Measurements from ENCODE around the gene SLC45A1.
"Not testable (repeated sequence)": the region's sequence is repeated elsewhere in the genome, so short reads cannot be mapped to it uniquely, and the experiment has no call there.

The SLC45A1 gene

GRCh38 chr1:8371372-8371991 lies 53.6 kb downstream of the SLC45A1 start:
- no peak for DNase-seq

DNA sequence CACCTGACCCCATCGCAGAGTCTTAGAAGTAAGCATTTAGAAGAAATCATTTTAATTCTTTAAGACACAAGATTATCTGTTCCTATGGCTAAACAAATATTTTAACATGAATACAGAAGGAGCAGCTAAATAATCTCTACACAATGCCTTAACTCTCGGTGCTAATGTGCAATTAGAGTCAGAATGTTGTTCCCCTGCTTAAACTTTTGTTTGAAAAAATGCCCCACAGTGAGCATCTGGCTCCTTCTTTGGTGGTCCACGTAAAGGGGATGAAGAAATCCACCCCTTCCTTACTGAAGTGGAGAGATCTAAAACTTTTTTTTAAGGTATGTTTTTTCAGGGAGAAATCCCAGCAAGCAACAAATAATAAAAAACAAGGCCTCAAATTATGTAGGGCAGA lies 55.2 kb downstream of the SLC45A1 start:
- no peak for DNase-seq

DNA sequence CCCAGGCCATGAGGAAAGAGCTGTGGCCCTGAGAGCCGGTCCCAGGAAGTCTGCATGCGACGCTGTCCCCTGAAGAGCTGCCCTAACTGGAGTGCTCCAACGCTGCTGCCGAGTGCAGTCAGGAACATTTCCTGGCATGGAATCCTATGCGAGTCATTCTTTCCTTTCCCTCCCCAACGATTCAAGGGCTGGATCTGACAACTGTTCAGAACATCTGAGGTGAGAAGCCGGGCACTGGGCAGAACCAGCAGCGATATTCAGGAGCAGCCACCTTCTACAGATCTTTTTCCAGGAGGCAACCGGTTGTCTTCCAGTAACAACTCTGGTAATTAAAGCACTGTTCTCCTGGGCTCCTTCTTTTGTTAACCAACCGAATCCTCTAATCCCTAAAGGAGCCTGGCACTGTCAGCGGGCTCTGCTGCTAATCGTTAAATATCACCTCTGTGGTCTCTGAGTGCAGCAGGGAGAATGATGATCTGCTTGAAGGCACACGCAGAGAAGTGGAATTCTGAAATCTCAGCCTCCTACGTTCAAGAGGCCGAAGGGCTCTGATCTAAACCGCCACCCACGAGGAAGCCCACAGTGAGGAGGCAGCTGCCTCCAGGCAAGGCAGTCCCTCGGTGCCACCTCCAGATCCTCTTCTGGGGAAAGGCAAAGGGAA lies 55.8 kb downstream of the SLC45A1 start:
- no peak for DNase-seq

DNA sequence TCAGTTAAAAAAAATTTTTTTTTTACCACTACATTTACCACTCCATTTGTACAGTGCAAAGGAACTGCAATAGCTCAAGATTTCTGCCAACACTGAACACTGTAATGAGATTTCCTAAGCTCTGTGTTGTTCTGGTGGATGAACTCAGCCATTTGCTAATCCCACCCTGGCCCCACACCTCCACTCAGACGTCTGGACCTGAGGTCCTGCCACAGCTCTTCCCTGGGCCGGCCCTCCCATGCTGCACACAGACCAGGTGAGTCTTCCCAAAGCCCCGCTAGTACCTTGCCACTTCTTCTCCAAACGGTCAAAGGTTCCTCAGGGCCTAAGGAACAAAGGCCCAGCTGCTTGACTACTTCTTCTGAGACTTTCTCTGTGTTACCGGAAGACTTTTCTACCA lies 56.4 kb downstream of the SLC45A1 start:
- no peak for DNase-seq

DNA sequence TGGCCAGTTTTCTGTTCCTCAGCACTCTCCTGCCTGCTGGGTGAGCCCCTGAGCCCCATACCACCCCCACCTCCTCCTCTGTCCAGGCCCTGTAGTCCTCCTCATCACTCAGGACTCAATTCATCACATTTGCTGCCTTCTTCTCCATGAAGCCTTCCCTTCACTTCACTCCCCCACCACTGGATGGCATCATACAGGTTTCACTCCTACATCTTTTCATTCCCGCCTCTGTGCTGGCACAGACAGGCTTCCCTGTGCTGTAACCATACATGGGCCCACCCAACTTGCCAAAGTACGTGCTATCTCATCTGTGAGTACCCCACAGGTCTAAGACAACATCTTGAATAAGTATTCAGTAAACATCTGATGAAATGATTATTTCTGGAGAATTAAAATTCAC lies 56.9 kb downstream of the SLC45A1 start:
- DNase-seq = no peak

DNA sequence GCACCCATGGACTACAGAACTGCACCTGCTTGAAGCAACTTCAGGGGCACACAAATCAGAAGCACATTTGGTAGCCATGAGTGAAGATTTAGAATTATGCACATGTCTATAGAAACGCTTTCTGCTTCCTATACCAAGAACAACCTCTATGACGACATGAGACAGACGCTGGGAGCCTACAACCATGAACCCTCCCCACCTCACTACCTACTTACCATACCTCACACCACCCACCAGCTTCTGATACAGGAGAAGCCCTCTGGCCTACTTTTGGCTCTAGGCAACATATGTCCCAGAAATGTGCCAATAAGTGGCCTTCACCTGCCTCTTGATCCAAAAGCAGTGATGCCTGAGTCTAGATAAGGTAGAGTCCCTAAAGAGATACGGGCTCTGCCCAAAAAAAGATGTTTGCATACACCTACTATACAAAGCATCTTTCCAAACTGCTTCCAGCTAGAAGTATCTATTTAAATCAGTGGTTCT lies 58.5 kb downstream of the SLC45A1 start:
- DNase-seq = no peak

GRCh38 chr1:8377271-8377981 lies 59.5 kb downstream of the SLC45A1 start:
- no peak for DNase-seq

- DNase-seq = no peak
Observed at GRCh38 chr1:8378178-8378577, 60.3 kb downstream of the SLC45A1 start.

DNA sequence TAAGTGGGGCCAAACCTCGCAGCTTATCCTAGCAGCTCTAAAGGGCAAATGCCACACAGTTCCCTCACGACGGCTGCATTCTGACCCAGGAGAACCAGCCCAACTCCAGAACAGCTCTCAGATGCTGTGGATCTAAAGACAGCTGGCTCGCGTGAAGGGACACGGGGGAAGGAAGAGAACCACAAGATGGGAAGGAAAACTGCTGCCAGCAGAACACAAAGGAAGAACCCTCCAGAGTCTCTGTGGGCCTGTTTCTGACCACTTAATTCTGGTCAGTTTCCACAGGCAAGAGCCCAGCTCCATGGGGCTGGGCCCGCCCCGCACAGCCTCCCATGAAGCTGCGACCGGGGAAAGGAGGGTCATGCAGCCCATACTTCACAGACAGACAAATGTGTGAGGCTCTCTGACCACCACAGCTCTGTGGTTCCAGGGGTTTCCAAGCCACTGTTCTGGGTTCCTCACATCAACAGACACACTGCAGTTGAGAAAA lies 61.1 kb downstream of the SLC45A1 start:
- DNase-seq = no peak

- DNase-seq = no peak
Observed at GRCh38 chr1:8379513-8380186, 61.7 kb downstream of the SLC45A1 start.

- DNase-seq = not testable (repeated sequence)
Observed at GRCh38 chr1:8380310-8380709, 62.4 kb downstream of the SLC45A1 start.

DNA sequence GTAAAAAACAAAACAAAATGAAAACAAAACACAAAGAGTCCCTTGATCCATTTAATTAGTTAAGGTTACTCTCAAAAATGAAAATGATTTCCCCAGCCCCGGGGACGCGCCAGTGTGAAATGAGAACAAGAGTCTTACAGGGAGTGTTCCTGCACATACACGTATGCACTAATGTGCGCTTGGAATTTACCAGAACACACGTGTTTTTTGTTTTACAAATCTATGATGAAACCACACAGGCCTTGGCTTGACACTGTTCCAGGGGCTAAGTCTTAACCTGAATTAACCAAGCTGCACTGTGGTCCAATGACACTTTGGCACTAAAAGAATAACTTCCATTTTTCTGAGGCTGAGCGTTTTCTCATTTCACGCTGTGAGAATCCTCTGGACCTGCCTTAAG lies 63.7 kb downstream of the SLC45A1 start:
- no peak for DNase-seq

GRCh38 chr1:8382051-8382505 lies 64.2 kb downstream of the SLC45A1 start:
- no peak for DNase-seq

- no peak for DNase-seq
Observed at GRCh38 chr1:8382608-8383505, 64.9 kb downstream of the SLC45A1 start.

GRCh38 chr1:8384088-8384487 lies 66.2 kb downstream of the SLC45A1 start:
- no peak for DNase-seq

DNA sequence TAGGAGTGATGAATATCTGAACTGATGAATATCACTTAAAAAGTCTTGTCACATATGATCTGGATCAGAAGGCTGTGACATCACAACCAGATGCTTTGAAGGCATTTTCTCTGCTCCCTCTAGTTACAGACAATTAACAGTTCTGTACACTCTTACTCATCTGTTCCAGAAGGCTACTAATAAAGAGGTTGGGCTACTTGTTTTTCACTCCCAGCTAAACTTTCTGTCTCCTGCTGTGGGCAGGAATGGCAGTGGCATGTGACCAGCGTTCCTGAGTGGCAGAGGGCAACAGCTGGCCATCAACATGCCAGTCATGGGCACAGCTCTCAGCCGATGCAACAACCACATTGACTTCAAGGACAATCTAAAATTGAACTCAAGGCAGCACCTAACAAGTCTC lies 66.7 kb downstream of the SLC45A1 start:
- no peak for DNase-seq

DNA sequence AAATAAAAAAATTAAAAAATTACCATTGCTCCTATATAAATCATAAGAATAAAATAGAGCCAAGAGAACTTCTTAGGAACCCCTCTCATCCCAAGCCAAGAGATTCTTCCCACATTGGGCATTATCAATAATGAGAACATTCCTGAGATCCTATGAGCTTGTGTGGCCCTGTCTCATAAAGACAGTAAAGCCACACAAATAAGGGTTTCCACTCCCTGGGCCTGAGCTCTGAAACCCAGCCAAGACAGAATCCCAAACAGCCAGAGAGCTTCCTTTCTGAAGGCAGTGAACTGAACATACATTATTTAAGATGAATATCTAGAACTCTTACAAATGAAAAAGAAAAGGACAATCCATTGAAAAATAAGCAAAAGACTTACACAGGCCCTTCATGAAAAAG lies 68.3 kb downstream of the SLC45A1 start:
- no peak for DNase-seq

DNA sequence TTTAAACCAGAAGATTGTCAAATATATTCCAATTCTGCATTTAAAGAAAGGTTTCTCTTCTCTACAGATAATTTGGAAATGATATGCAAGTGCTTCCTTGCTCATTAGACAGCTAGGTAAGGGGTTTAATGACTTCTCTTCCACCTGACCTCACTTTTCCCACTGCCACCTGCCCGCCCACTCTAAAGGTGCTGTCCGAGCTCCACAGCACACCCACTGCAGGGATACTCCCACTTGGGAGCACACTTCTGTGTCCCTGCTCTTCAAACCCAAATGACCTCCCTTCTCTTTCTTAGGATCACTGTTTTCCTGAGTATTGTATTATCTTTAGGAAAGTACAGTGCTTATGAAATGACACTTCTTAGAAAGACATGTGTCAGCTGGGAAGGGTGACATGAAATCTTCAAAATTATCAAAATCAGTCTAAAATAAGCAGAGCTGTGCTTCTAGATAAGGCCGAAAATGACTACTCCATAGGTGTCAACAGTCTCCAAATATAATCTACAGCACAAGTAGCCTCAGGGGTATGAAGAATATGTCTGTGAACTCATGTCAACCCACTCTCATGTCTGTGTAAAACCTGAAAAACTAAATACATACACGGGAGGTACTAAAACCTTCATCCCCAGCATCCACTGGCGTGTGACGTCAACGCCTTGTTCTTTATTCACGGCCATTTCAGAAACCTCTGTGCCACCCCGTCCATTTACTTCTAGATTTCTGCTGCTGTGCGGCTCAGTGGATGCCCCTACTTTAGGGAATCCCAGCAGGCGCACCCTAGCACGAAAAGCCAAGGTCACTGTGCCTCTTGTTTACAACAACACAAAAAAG lies 71.0 kb downstream of the SLC45A1 start:
- no peak for DNase-seq

GRCh38 chr1:8389958-8390535 lies 72.1 kb downstream of the SLC45A1 start:
- no peak for DNase-seq

DNA sequence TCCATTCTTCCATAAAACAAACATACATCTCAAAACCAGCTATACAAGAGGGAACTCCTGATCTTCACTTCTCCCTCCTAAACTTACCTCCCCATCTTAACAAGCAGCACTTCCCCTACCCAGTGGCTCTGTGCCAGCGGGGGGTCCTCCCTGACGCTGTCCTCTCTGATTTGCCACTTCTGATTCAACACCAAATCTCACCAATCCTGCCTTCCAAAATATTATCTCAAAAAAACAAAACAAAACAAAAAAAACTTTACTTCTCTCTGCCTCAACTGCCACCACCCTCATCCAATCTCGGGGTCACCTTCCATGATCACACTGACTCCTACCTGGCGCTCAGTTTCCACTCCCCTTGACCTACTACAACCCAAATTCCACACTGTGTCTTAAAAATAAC lies 72.8 kb downstream of the SLC45A1 start:
- no peak for DNase-seq

- no peak for DNase-seq
Observed at GRCh38 chr1:8392522-8392921, 74.6 kb downstream of the SLC45A1 start.
